Stomach (tissue), 9 donors: Measurements from ENCODE around the gene PPP3CA. TPM values are rescaled to one million over a fixed set of nuclear protein-coding genes. Genes with fewer than 3 reads are reported as not detected.

Experiments used
- DNase-seq, 2 donors: peaks; one replicate each; pipeline versions ENCODE4 v3.0.0 to v3.0.0-alpha.2; 2013 to 2019
- H3K27ac ChIP-seq, 5 donors: fragments of 200-600 bp in 4 of 5; sonication (generic) in 4 of 5; one replicate each; pipeline ENCODE4 v1.5.1; 2013 to 2019; ENCODE audit warnings: mild to moderate bottlenecking in 1 of 5, moderate library complexity in 1 of 5
- H3K27me3 ChIP-seq, 3 donors: fragments of 200-600 bp; sonication (generic); one replicate each; pipeline ENCODE4 v1.5.1; 2017 to 2019; ENCODE audit warnings: mixed run types in 1 of 3
- H3K36me3 ChIP-seq, 4 donors: fragments of 200-600 bp; sonication (generic); 1 replicate in 3 of 4; 2 replicates in 1 of 4; pipeline ENCODE4 v1.5.1; 2016 to 2019
- H3K4me1 ChIP-seq, 4 donors: fragments of 200-600 bp; sonication (generic); one replicate each; pipeline ENCODE4 v1.5.1; 2016 to 2019
- H3K4me3 ChIP-seq, 4 donors: fragments of 200-600 bp; sonication (generic) in 3 of 4; one replicate each; pipeline ENCODE4 v1.5.1; 2016 to 2019; ENCODE audit warnings: mild to moderate bottlenecking in 1 of 4
- H3K9me3 ChIP-seq, 4 donors: fragments of 200-600 bp; sonication (generic); one replicate each; pipeline ENCODE4 v1.5.1; 2016 to 2019
- EP300 ChIP-seq: sonication (generic); formaldehyde crosslinking; IDR thresholded peaks from one replicate; pipeline ENCODE4 v1.6.1; 2017; ENCODE audit warnings: antibody characterized with exemption
- POLR2A ChIP-seq, 4 donors: fragments of 450-650 bp; IDR thresholded peaks; one replicate each; pipeline ENCODE4 v1.6.1; 2016; ENCODE audit warnings: antibody characterized with exemption in 4 of 4, control low read depth in 2 of 4, mild to moderate bottlenecking in 1 of 4, moderate library complexity in 1 of 4
- POLR2AphosphoS5 ChIP-seq, 3 donors: sonication (generic); formaldehyde crosslinking; IDR thresholded peaks; one replicate each; pipeline ENCODE4 v1.6.1; 2016; ENCODE audit warnings: antibody characterized with exemption in 3 of 3
- WGBS, 5 donors: extraction: QIAGEN DNeasy Blood & Tissue Kit in 3 of 5; methylation state at CpG; one replicate each; pipeline versions ENCODE4 v1.1.5 to v1.1.7; 2013 to 2018; 5-methylcytosine and 5-hydroxymethylcytosine counted together
- intact Hi-C: fragments of 100-400 bp; cut with DNase I; formaldehyde crosslinking; loops from one replicate; pipeline ENCODE4 v1.15.1; 2023; ENCODE audit warnings: low total_unique reads
- polyA plus RNA-seq, 3 donors: library from polyadenylated mRNA; stranded (reverse); fragments of 200-250 nt; gene quantifications; one replicate each; pipeline ENCODE4 v1.2.3, GENCODE V29; 2013
- total RNA-seq, 5 donors: library from RNA; depleted of rRNA; stranded (reverse); fragments of >200 nt; gene quantifications; one replicate each; pipeline versions ENCODE4 v1.1.0 to v1.2.3, GENCODE V29; 2014 to 2016
- TF ChIP-seq, protein P1 (sequence below), 7 experiments: fragments of 450-650 bp in 4 of 7; fragments of 200-600 bp in 3 of 7; sonication (generic) in 3 of 7; IDR thresholded peaks; one replicate each; pipeline ENCODE4 v1.5.1; 2016 to 2019; ENCODE audit warnings: antibody characterized with exemption in 7 of 7, control low read depth in 2 of 7, mild to moderate bottlenecking in 1 of 7
- donor health status: healthy with polysubstance abuse.
- donor health status: Bipolar disorder and iron deficiency.
- donor health status: healthy.

The PPP3CA gene
- total and polyA plus RNA-seq, 8 donors, result 8.9 to 62.4 (median 20.6) TPM

DNA sequence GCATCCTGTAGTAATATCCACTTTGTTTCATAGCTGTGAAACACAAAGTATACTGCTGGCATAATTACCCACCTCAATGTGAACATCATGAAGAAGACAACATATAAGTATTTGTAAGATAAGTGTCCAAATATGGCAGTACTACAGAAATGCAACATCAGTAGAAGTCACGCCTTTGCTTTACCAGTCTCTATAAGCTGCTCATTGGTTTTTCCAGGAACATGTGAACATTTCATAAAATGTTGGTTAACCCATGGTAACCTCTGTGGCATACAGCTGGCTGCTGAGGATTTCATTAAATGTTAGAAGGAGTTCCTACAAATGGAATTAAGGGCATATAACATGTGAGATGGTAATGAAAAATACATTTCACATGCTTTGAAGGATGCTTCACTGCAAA lies 77.6 kb downstream of the PPP3CA start:
- TF ChIP-seq, protein P1, sequence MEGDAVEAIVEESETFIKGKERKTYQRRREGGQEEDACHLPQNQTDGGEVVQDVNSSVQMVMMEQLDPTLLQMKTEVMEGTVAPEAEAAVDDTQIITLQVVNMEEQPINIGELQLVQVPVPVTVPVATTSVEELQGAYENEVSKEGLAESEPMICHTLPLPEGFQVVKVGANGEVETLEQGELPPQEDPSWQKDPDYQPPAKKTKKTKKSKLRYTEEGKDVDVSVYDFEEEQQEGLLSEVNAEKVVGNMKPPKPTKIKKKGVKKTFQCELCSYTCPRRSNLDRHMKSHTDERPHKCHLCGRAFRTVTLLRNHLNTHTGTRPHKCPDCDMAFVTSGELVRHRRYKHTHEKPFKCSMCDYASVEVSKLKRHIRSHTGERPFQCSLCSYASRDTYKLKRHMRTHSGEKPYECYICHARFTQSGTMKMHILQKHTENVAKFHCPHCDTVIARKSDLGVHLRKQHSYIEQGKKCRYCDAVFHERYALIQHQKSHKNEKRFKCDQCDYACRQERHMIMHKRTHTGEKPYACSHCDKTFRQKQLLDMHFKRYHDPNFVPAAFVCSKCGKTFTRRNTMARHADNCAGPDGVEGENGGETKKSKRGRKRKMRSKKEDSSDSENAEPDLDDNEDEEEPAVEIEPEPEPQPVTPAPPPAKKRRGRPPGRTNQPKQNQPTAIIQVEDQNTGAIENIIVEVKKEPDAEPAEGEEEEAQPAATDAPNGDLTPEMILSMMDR (IDR thresholded peaks at IDR 0.05), result no peak
- TF ChIP-seq POLR2A (IDR thresholded peaks at IDR 0.05) (no peak), EP300 (no peak), POLR2AphosphoS5 (IDR thresholded peaks at IDR 0.05) (no peak)
- WGBS, 5 donors, result 89 to 100% (median 90%) methylated on average over 1 of the region's 1 CpG
- H3K27ac ChIP-seq, result no peak overlapping the region
- no peak for DNase-seq
- no peak overlapping the region for H3K4me3 ChIP-seq
- H3K9me3 ChIP-seq, result no peaks in the 10 kb centered on the region
- intact Hi-C loops, result no loop called here
- H3K36me3 ChIP-seq, result no peaks in the 10 kb centered on the region
- H3K27me3 ChIP-seq, result no peaks in the 10 kb centered on the region
- peaks cover 15 to 67% (median 33%) of the 10 kb centered on the region in 4 donors for H3K4me1 ChIP-seq

DNA sequence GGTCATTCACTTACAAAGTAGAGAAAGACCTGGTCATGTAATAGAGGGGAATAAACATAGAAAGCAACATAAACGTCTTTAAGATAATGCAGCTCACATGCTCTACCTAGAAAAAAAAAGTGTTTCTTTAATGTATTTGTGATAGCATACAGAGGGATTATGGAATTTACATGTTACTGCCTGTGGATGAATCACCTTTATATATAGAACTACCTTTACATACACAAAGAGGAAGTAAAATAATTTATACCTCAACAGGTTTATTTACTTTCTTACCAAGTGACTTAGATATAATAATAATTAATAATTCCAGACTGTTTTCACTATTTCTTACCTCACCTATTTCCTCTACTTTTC lies 81.5 kb downstream of the PPP3CA start:
- peaks cover 12 to 80% (median 40%) of the 10 kb centered on the region in 4 donors for H3K4me1 ChIP-seq
- TF ChIP-seq POLR2AphosphoS5 (IDR thresholded peaks at IDR 0.05), result no peak
- TF ChIP-seq EP300, result no peak
- TF ChIP-seq POLR2A (IDR thresholded peaks at IDR 0.05), result no peak
- DNase-seq, result no peak
- H3K27ac ChIP-seq, result no peak overlapping the region
- intact Hi-C loops, result no loop called here
- H3K9me3 ChIP-seq, result no peaks in the 10 kb centered on the region
- WGBS, 5 donors, result 12 to 46% (median 26%) methylated on average over 1 of the region's 1 CpG
- no peak overlapping the region for H3K4me3 ChIP-seq
- H3K27me3 ChIP-seq, result no peaks in the 10 kb centered on the region
- H3K36me3 ChIP-seq, result no peaks in the 10 kb centered on the region

DNA sequence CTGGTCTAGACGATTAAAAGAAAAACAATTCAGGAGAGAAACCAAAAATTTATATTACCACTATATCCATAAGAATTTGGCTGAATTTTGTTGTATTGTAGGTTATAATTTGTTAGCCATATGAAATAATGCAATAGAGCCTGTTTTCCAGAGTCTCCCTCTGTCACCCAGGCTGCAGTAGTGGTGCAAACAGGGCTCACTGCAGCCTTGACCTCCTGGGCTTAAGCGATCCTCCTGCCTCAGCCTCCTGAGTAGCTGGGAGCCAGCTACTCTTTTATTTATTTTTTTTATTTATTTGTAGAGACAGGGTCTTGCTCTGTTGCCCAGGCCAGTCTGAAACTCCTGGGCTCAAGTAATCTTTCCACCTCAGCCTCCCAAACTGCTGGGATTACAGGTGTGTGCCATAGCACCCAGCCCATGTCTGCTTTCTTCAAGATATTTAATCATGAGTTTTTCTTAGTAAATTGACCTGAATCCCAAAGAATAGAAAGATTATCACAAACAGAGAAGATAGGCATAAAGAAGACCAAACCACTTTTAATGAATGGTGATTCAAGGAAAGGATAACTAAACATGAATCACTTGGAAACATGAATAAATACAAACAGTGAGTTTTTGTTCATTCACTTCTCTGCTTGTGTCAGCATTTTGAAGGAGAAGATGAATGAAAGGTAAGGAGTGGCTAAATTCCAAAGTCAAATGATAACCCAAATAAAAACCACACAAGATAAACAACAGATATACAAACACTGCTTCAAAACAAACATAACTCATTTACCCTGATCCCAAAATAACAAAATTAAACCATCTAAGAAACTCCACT lies 82.1 kb downstream of the PPP3CA start:
- Histone ChIP-seq H3K36me3 (no peaks in the 10 kb centered on the region), H3K9me3 (no peaks in the 10 kb centered on the region), H3K4me3 (no peak overlapping the region), H3K27ac (peak overlapping the region in 2 of 5 donors; percentile 5 to 27), H3K27me3 (no peaks in the 10 kb centered on the region), H3K4me1 (peaks cover 18 to 82% (median 42%) of the 10 kb centered on the region in 4 donors)
- intact Hi-C loops, result no loop called here
- WGBS, 5 donors, result 56 to 70% (median 62%) methylated on average over 2 of the region's 2 CpGs
- TF ChIP-seq, protein P1 (IDR thresholded peaks at IDR 0.05), result no peak
- TF ChIP-seq EP300, result no peak
- TF ChIP-seq POLR2AphosphoS5 (IDR thresholded peaks at IDR 0.05), result no peak
- no peak for TF ChIP-seq POLR2A (IDR thresholded peaks at IDR 0.05)
- no peak for DNase-seq

DNA sequence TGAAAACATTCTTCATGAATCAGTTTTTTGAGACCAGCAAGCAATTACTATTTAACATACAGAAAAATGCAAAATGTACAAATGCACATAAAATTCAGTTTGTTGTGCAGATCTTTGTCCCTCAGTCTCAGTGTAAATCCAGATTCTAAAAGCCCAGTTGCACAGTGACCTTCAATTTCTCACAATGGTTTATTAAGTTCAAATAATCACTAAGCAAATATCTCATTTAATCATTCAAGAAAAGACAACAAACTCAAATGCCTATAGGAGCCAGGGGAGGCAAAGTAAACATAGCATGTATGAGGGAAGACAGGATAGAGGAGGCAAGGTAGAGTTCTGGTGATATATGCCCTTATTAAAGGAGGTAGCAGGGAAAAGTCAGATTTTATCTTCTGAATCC lies 82.8 kb downstream of the PPP3CA start:
- peaks cover 24 to 82% (median 48%) of the 10 kb centered on the region in 4 donors for H3K4me1 ChIP-seq
- TF ChIP-seq POLR2AphosphoS5 (IDR thresholded peaks at IDR 0.05) (no peak), POLR2A (IDR thresholded peaks at IDR 0.05) (no peak), EP300 (no peak)
- TF ChIP-seq, protein P1 (IDR thresholded peaks at IDR 0.05), result no peak
- no peaks in the 10 kb centered on the region for H3K27me3 ChIP-seq
- intact Hi-C loops, result no loop called here
- H3K9me3 ChIP-seq, result no peaks in the 10 kb centered on the region
- no peak for DNase-seq
- peak overlapping the region in 2 of 5 donors; percentile 5 to 27 for H3K27ac ChIP-seq
- no peak overlapping the region for H3K4me3 ChIP-seq
- no peaks in the 10 kb centered on the region for H3K36me3 ChIP-seq

DNA sequence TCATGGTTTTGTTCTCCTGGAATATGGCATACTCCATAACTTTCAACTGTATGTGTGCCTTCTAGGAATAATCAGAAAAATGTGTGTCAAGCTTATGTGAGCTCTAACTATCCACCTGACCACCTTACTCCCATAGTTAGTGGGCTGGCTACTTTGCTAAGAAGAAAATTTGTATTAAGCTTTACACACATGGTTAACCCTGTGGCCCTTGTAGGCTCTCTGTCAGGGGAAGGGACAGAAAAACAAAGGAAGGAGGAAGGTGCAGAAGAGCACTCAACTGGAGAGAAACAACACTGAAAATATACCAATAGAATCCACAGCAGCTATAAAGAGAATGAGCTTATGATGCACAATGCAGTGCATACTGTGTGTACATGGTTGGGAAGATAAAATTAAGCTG lies 84.6 kb downstream of the PPP3CA start:
- Histone ChIP-seq H3K36me3 (no peaks in the 10 kb centered on the region), H3K4me3 (no peak overlapping the region), H3K27ac (no peak overlapping the region), H3K9me3 (no peaks in the 10 kb centered on the region), H3K27me3 (no peaks in the 10 kb centered on the region), H3K4me1 (peaks cover 33 to 88% (median 60%) of the 10 kb centered on the region in 4 donors)
- intact Hi-C loops, result no loop called here
- TF ChIP-seq EP300, result no peak
- TF ChIP-seq, protein P1 (IDR thresholded peaks at IDR 0.05), result no peak
- TF ChIP-seq POLR2A (IDR thresholded peaks at IDR 0.05), result no peak
- no peak for TF ChIP-seq POLR2AphosphoS5 (IDR thresholded peaks at IDR 0.05)
- no peak for DNase-seq
